K562 (cell line): ENCODE data around the gene DELE1. TPM values are rescaled to one million over a fixed set of nuclear protein-coding genes. Genes with fewer than 3 reads are reported as not detected.

Experiments
- ATF6 ChIP-seq: sonication (generic); formaldehyde crosslinking; IDR thresholded peaks from 2 replicates; pipeline ENCODE4 v1.4.0; 2020; ENCODE audit warnings: mild to moderate bottlenecking, missing genetic modification reagents
- CBFA2T2 ChIP-seq: fragments of 450-650 bp; conservative IDR thresholded peaks from 2 replicates; pipeline ENCODE4 v1.6.1; 2017; ENCODE audit warnings: mild to moderate bottlenecking
- CEBPG ChIP-seq, 3 experiments: fragments of 200-800 bp in 1 of 3; sonication (Bioruptor generic) in 1 of 3; sonication (generic) in 1 of 3; formaldehyde crosslinking in 1 of 3; IDR thresholded peaks in 2 of 3; conservative IDR thresholded peaks in 1 of 3; 2 replicates each; pipeline versions ENCODE4 v1.6.1 to v1.8.0; 2016 to 2022; ENCODE audit warnings: missing compliant biosample characterization in 2 of 3, missing genetic modification characterization in 2 of 3, mild to moderate bottlenecking in 1 of 3, missing genetic modification reagents in 1 of 3
- CTBP1 ChIP-seq: fragments of 450-650 bp; IDR thresholded peaks from 2 replicates; pipeline ENCODE4 v1.6.1; 2016; ENCODE audit warnings: borderline replicate concordance
- ETV6 ChIP-seq, 3 experiments: fragments of 150-350 bp in 1 of 3; sonication (generic) in 1 of 3; formaldehyde crosslinking in 1 of 3; IDR thresholded peaks; 2 replicates each; pipeline versions ENCODE4 v1.6.1 to v1.8.0; 2014 to 2022; ENCODE audit warnings: borderline replicate concordance in 2 of 3, low read depth in 2 of 3, antibody characterized with exemption in 1 of 3, low read length in 1 of 3, mild to moderate bottlenecking in 1 of 3, missing genetic modification reagents in 1 of 3
- KAT7 ChIP-seq: sonication (generic); formaldehyde crosslinking; IDR thresholded peaks from 2 replicates; pipeline ENCODE4 v1.8.0; 2022; ENCODE audit warnings: missing genetic modification reagents, mild to moderate bottlenecking, borderline replicate concordance
- KDM1A ChIP-seq, 2 experiments: fragments of 450-650 bp; IDR thresholded peaks; 2 replicates each; pipeline ENCODE4 v1.6.1; 2016; ENCODE audit warnings: mild to moderate bottlenecking in 2 of 2
- KHSRP ChIP-seq: fragments of 450-650 bp; IDR thresholded peaks from 2 replicates; pipeline ENCODE4 v1.6.1; 2017
- MXI1 ChIP-seq: IDR thresholded peaks from 2 replicates; pipeline ENCODE4 v1.6.1; 2011; ENCODE audit warnings: low read depth, mild to moderate bottlenecking, improper control_type of control experiment, low read length
- NKRF ChIP-seq: fragments of 450-650 bp; IDR thresholded peaks from 2 replicates; pipeline ENCODE4 v1.6.1; 2016; ENCODE audit warnings: borderline replicate concordance
- TAF15 ChIP-seq: fragments of 200-400 bp; formaldehyde crosslinking; IDR thresholded peaks from 2 replicates; pipeline ENCODE4 v1.6.1; 2017; ENCODE audit warnings: mild to moderate bottlenecking, low read depth, low read length, moderate library complexity
- TEAD2 ChIP-seq: fragments of 450-650 bp; IDR thresholded peaks from 2 replicates; pipeline ENCODE4 v1.6.1; 2016; ENCODE audit warnings: missing genetic modification characterization, control low read depth, missing compliant biosample characterization
- U2AF1 ChIP-seq: fragments of 200-400 bp; formaldehyde crosslinking; optimal IDR thresholded peaks from 2 replicates; pipeline ENCODE3; 2017; ENCODE audit warnings: mild to moderate bottlenecking, low read depth, low read length, moderate library complexity
- ZBTB49 ChIP-seq: sonication (generic); formaldehyde crosslinking; IDR thresholded peaks from 2 replicates; pipeline ENCODE4 v1.8.0; 2022; ENCODE audit warnings: missing genetic modification reagents, mild to moderate bottlenecking, borderline replicate concordance
- ZNF512 ChIP-seq: IDR thresholded peaks from 2 replicates; pipeline ENCODE4 v1.6.1; 2016; ENCODE audit warnings: missing genetic modification characterization, missing compliant biosample characterization
- ZNF583 ChIP-seq: fragments of 250-450 bp; sonication (Bioruptor Pico); IDR thresholded peaks from 2 replicates; pipeline ENCODE4 v1.4.0; 2020
- ZNF589 ChIP-seq: fragments of 200-800 bp; sonication (Bioruptor generic); IDR thresholded peaks from 2 replicates; pipeline ENCODE4 v1.6.1; 2016; ENCODE audit warnings: low read depth, missing genetic modification characterization, missing compliant biosample characterization
- ZNF830 ChIP-seq: fragments of 250-450 bp; sonication (Bioruptor Pico); IDR thresholded peaks from 2 replicates; pipeline ENCODE4 v1.5.0; 2021; ENCODE audit warnings: mild to moderate bottlenecking
- polyA plus RNA-seq, 8 experiments: library from polyadenylated mRNA; depleted of rRNA in 4 of 8; stranded (reverse) in 5 of 8; unstranded in 3 of 8; fragments of >200 nt; fragmentation: Nextera tagmentation in 2 of 8; fragmentation: Illumina TruSeq in 1 of 8; extraction: Ambion mirVana in 2 of 8; extraction: Trizol in 1 of 8; gene quantifications; 2 replicates each; pipeline versions ENCODE4 v1.2.1 to v1.2.3, GENCODE V29; 2011 to 2014; ENCODE audit warnings: inconsistent platforms in 1 of 8, missing spikeins in 1 of 8
- total RNA-seq, 7 experiments: library from RNA; depleted of rRNA in 6 of 7; stranded (reverse); fragments of >200 nt in 6 of 7; fragmentation: Illumina TruSeq in 2 of 7; extraction: Trizol in 2 of 7; gene quantifications; 2 replicates each; pipeline versions ENCODE4 v1.2.1 to v1.2.3, GENCODE V29; 2011 to 2021; ENCODE audit warnings: low replicate concordance in 1 of 7

Gene DELE1
- total and polyA plus RNA-seq, 9 of the 15 experiments (the other 6 are each of a cell fraction or from before 2014, with no cell fraction given): 16.6 to 74.4 (median 49.8) TPM

- TF ChIP-seq ZNF512 (no peak), ZNF589 (CRISPR knock-in tag) (no peak), KAT7 (CRISPR knock-in tag) (0 out of 2 replicates have a peak, but pooled peaks have one; percentile 72), TAF15 (no peak), KDM1A (IDR thresholded peaks at IDR 0.05) (no peak), ZNF830 (no peak), CEBPG (CRISPR knock-in tag; IDR thresholded peaks at IDR 0.05) (0 out of 2 replicates have a peak, but pooled peaks have one; percentile 21), CEBPG (tag; conservative IDR thresholded peaks at IDR 0.05 in 1 of 2, IDR thresholded peaks at IDR 0.05 in 1 of 2) (no peak), ZNF583 (CRISPR knock-in tag) (no peak), CBFA2T2 (no peak), ATF6 (CRISPR knock-in tag) (0 out of 2 replicates have a peak, but pooled peaks have one; percentile 55), KHSRP (no peak), MXI1 (no peak), NKRF (peak; percentile 62; the same call in 1 of the 2 replicates), CTBP1 (peak; percentile 81; the same call in 1 of the 2 replicates), TEAD2 (tag) (0 out of 2 replicates have a peak, but pooled peaks have one; percentile 33), ZBTB49 (no peak), U2AF1 (no peak), ETV6 (IDR thresholded peaks at IDR 0.05; ENCODE audit: borderline replicate concordance in 1 of 2, low read depth in 2 of 2, low read length in 1 of 2) (peak; percentile 22 to 81; a peak in 3 of 4 replicates), ETV6 (CRISPR knock-in tag; IDR thresholded peaks at IDR 0.05; ENCODE audit: borderline replicate concordance) (no peak)
Measured at GRCh38 chr5:141923448-141924313, at the start of gene DELE1 (continued).
